ENCODE results near the gene EPS15.
"Not testable (repeated sequence)": the region's sequence is repeated elsewhere in the genome, so short reads cannot be mapped to it uniquely, and the experiment has no call there.

EPS15 gene

DNA sequence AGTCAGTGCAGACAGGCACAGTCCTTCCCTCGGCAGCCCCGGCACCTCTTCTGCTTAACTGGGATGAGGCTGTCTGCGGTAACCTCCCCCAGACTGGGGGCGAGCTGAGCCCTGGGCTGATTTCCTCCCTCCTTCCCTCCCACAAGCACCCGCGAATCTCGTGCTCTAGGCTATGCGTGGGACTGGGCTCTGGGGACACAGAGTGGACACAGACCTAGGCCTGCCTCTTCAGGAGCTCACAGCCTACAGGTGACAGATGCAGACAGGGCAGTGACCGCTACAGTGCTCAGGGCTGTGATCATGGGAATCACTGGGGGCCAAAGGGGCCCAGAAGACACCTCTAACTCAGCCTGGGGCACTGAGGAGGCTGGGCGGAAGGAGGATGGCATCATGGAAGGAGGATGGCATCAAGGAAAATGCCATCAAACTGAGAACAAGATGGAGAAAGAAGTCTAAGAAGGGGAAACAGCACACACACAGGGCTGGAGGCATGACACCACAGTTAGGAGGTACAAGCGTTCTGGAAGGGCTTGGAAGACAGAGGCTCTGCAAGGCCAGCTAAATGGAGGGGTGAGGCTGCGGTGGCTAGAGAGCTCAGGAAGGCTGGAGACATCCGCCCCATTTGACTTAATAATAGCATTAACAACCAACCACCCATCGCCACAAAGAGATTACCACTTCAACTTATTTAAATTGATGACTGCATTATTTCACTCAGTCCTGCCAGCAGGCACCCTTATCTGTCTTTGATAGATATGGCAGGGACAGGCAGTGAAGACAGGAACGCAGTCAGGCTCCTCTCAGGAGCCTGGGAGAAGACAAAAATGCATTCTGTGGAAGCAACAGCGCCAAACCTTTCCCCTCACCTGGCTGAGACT lies 192.9 kb downstream of the EPS15 start:
- TF ChIP-seq, protein P1, sequence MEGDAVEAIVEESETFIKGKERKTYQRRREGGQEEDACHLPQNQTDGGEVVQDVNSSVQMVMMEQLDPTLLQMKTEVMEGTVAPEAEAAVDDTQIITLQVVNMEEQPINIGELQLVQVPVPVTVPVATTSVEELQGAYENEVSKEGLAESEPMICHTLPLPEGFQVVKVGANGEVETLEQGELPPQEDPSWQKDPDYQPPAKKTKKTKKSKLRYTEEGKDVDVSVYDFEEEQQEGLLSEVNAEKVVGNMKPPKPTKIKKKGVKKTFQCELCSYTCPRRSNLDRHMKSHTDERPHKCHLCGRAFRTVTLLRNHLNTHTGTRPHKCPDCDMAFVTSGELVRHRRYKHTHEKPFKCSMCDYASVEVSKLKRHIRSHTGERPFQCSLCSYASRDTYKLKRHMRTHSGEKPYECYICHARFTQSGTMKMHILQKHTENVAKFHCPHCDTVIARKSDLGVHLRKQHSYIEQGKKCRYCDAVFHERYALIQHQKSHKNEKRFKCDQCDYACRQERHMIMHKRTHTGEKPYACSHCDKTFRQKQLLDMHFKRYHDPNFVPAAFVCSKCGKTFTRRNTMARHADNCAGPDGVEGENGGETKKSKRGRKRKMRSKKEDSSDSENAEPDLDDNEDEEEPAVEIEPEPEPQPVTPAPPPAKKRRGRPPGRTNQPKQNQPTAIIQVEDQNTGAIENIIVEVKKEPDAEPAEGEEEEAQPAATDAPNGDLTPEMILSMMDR (IDR thresholded peaks at IDR 0.05), result no peak
- intact Hi-C loops (cut with DNase I; ENCODE audit: low total_unique reads), result no loop called here
- no peak for DNase-seq
- Histone ChIP-seq H3K27me3 (peaks cover 0 to 6% of the 10 kb centered on the region in 2 donors), H3K9me3 (no peaks in the 10 kb centered on the region), H3K27ac (no peak overlapping the region), H3K36me3 (no peaks in the 10 kb centered on the region), H3K4me3 (no peak overlapping the region), H3K4me1 (peaks cover 0 to 17% (median 13%) of the 10 kb centered on the region in 4 donors)

- H3K4me3 ChIP-seq, result no peak overlapping the region
- intact Hi-C loops (cut with DNase I; ENCODE audit: low total_unique reads), result no loop called here
- H3K27me3 ChIP-seq, result no peaks in the 10 kb centered on the region
- peaks cover 0 to 10% (median 6%) of the 10 kb centered on the region in 4 donors for H3K4me1 ChIP-seq
- H3K9me3 ChIP-seq, result no peaks in the 10 kb centered on the region
- H3K36me3 ChIP-seq, result no peaks in the 10 kb centered on the region
- TF ChIP-seq, protein P1 (IDR thresholded peaks at IDR 0.05), result no peak
- H3K27ac ChIP-seq, result no peak overlapping the region
- DNase-seq, result no peak
Observed at GRCh38 chr1:51325391-51325790, 193.7 kb downstream of the EPS15 start.

DNA sequence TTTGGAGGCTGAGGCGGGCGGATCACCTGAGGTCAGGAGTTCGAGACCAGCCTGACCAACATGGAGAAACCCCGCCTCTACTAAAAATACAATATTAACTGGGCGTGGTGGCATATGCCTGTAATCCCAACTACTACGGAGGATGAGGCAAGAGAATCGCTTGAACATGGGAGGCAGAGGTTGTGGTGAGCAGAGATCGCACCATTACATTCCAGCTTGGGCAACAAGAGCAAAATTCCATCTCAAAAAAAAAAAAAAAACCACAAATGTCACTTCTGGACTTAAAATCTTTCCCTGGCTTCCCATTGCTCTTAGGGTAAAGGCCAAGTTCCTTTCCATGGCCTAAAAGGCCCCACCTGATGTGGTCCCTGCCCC lies 194.1 kb downstream of the EPS15 start:
- H3K9me3 ChIP-seq; H3K27me3 ChIP-seq; H3K4me1 ChIP-seq; H3K4me3 ChIP-seq; H3K36me3 ChIP-seq; H3K27ac ChIP-seq; intact Hi-C loops (cut with DNase I; ENCODE audit: low total_unique reads); DNase-seq: not testable (repeated sequence)

DNA sequence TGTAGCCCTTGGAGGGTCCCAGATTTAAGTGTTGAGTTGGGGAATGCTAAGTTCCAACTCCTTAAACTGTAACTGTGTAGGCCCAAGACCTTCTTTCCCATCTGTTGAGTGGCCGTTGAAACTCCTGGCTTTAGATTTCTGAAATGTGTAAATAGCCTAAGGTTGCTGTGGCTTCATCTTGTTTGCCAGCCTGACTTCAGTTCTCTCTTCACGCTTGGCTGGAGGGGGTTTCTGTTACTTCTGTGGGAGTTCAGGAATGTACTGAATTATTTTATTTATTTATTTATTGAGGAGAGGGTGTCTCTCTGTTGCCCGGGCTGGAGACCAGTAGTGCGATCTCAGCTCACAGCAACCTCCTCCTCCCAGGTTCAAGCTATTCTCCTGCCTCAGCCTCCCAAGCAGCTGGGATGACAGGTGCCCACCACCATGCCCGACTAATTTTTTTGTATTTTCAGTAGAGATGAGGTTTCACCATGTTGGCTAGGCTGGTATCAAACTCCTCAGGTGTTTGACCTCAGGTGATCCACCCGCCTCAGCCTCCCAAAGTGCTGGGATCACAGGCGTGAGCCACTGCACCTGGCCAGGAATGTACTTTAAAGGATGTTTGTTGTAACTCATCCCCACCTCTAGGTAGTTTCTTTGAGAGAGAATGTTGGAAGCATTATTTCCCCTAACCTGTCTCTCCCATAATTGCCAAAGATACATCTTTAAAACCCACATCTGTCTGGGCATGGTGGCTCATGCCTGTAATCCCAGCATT lies 194.6 kb downstream of the EPS15 start:
- TF ChIP-seq, protein P1 (IDR thresholded peaks at IDR 0.05), result no peak
- Histone ChIP-seq H3K36me3 (no peaks in the 10 kb centered on the region), H3K27ac (no peak overlapping the region), H3K4me3 (no peak overlapping the region), H3K4me1 (peaks cover 0 to 2% (median under 1%) of the 10 kb centered on the region in 4 donors), H3K27me3 (no peaks in the 10 kb centered on the region), H3K9me3 (no peaks in the 10 kb centered on the region)
- intact Hi-C loops (cut with DNase I; ENCODE audit: low total_unique reads), result no loop called here
- no peak for DNase-seq

- no peaks in the 10 kb centered on the region for H3K36me3 ChIP-seq
- TF ChIP-seq, protein P1 (IDR thresholded peaks at IDR 0.05), result no peak
- H3K27me3 ChIP-seq, result no peaks in the 10 kb centered on the region
- H3K4me1 ChIP-seq, result no peaks in the 10 kb centered on the region
- intact Hi-C loops (cut with DNase I; ENCODE audit: low total_unique reads), result no loop called here
- DNase-seq, result no peak
- H3K4me3 ChIP-seq, result no peak overlapping the region
- H3K27ac ChIP-seq, result no peak overlapping the region
- H3K9me3 ChIP-seq, result no peaks in the 10 kb centered on the region
Observed at GRCh38 chr1:51323778-51324177, 195.3 kb downstream of the EPS15 start.
